RWPE2 (cell line): ENCODE results near the gene LIX1L.

Source experiments
- ATAC-seq: fragments of 200-7000 bp; cut with Tn5 transposase; 3 replicates; pipeline ENCODE4 v1.9.1; 2021; ENCODE audit warnings: low read depth
- DNase-seq: peaks from one replicate; pipeline ENCODE4 v3.0.0-alpha.2; 2020; ENCODE audit warnings: low spot score
- H3K27ac ChIP-seq: fragments of 450-650 bp; 2 replicates; pipeline ENCODE4 v1.5.1; 2017; ENCODE audit warnings: mild to moderate bottlenecking; ENCODE audit not compliant: poor library complexity, severe bottlenecking
- H3K27me3 ChIP-seq: fragments of 250-450 bp; sonication (Bioruptor Pico); 2 replicates; pipeline ENCODE4 v1.5.1; 2021; ENCODE audit warnings: mild to moderate bottlenecking, moderate library complexity; ENCODE audit not compliant: insufficient read depth, poor library complexity, severe bottlenecking
- H3K36me3 ChIP-seq: fragments of 250-450 bp; sonication (Bioruptor Pico); 2 replicates; pipeline ENCODE4 v1.5.1; 2020; ENCODE audit warnings: low read depth, mild to moderate bottlenecking, moderate library complexity
- H3K4me1 ChIP-seq: fragments of 250-450 bp; sonication (Bioruptor Pico); 2 replicates; pipeline ENCODE4 v1.5.1; 2021; ENCODE audit warnings: mild to moderate bottlenecking, moderate library complexity; ENCODE audit not compliant: insufficient read depth, poor library complexity, severe bottlenecking
- H3K4me3 ChIP-seq: fragments of 250-450 bp; sonication (Bioruptor Pico); 2 replicates; pipeline ENCODE4 v1.5.1; 2021; ENCODE audit warnings: mild to moderate bottlenecking, moderate library complexity; ENCODE audit not compliant: severe bottlenecking
- H3K9me3 ChIP-seq: fragments of 250-450 bp; sonication (Bioruptor Pico); 2 replicates; pipeline ENCODE4 v1.5.1; 2021; ENCODE audit warnings: mild to moderate bottlenecking, moderate library complexity; ENCODE audit not compliant: severe bottlenecking
- CTCF ChIP-seq: fragments of 450-650 bp; IDR thresholded peaks from one replicate; pipeline ENCODE4 v1.5.1; 2017; ENCODE audit warnings: mild to moderate bottlenecking, moderate library complexity; ENCODE audit not compliant: poor library complexity, severe bottlenecking

The LIX1L gene

GRCh38 chr1:145961425-145962156, 3.8 kb upstream of the LIX1L start:
- ATAC-seq (no peak), DNase-seq (no peak)
- Histone ChIP-seq H3K27me3 (no peaks in the 10 kb centered on the region), H3K4me3 (peak overlapping the region; percentile 35), H3K9me3 (no peaks in the 10 kb centered on the region), H3K27ac (no peak overlapping the region), H3K36me3 (no peaks in the 10 kb centered on the region), H3K4me1 (peaks cover 15% of the 10 kb centered on the region)
- no peak for TF ChIP-seq CTCF

- Histone ChIP-seq H3K9me3 (no peaks in the 10 kb centered on the region), H3K27ac (no peak overlapping the region), H3K4me1 (peaks cover 18% of the 10 kb centered on the region), H3K36me3 (no peaks in the 10 kb centered on the region), H3K27me3 (no peaks in the 10 kb centered on the region), H3K4me3 (no peak overlapping the region)
- no peak for ATAC-seq
- no peak for DNase-seq
- no peak for TF ChIP-seq CTCF
Observed at GRCh38 chr1:145961109-145961424, 3.2 kb upstream of the LIX1L start.

- H3K9me3 ChIP-seq, result no peaks in the 10 kb centered on the region
- no peaks in the 10 kb centered on the region for H3K27me3 ChIP-seq
- TF ChIP-seq CTCF, result no peak
- no peak overlapping the region for H3K27ac ChIP-seq
- no peak for ATAC-seq
- H3K4me1 ChIP-seq, result peaks cover 21% of the 10 kb centered on the region
- no peak for DNase-seq
- no peaks in the 10 kb centered on the region for H3K36me3 ChIP-seq
- no peak overlapping the region for H3K4me3 ChIP-seq
Observed at GRCh38 chr1:145960468-145961108, 2.8 kb upstream of the LIX1L start.

GRCh38 chr1:145959957-145960467, 2.2 kb upstream of the LIX1L start:
- Histone ChIP-seq H3K27ac (no peak overlapping the region), H3K27me3 (no peaks in the 10 kb centered on the region), H3K9me3 (no peaks in the 10 kb centered on the region), H3K4me3 (no peak overlapping the region), H3K36me3 (no peaks in the 10 kb centered on the region), H3K4me1 (peaks cover 21% of the 10 kb centered on the region)
- ATAC-seq, result no peak
- no peak for TF ChIP-seq CTCF
- no peak for DNase-seq

GRCh38 chr1:145959333-145959732, 1.5 kb upstream of the LIX1L start:
- no peak overlapping the region for H3K27ac ChIP-seq
- no peak for TF ChIP-seq CTCF
- H3K9me3 ChIP-seq, result no peaks in the 10 kb centered on the region
- no peak for ATAC-seq
- no peaks in the 10 kb centered on the region for H3K27me3 ChIP-seq
- no peaks in the 10 kb centered on the region for H3K36me3 ChIP-seq
- H3K4me3 ChIP-seq, result no peak overlapping the region
- DNase-seq, result no peak
- peaks cover 21% of the 10 kb centered on the region for H3K4me1 ChIP-seq
